ENCODE results near the gene TOGARAM1.

The TOGARAM1 gene

DNA sequence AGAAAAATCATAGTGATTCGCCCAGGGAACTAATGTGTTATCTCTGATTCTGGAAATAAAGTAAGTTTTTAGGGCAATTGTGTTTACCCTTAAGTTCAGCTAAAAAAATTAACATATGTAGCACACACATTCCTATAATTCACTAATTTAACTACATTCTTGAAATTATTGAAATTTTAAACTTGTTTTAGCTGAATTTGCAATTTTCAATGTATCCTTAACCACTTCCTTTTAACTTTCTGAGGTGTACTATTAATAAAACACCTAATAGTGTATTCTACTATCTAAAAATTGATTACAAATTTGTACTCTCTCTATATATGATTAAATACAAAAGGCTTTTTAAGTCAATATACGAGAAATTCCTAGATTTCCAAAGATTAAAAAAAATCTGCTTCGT, 2.5 kb upstream of the TOGARAM1 start:
- Histone ChIP-seq H3K4me3 (peak overlapping the region; percentile 94), H3K36me3 (ENCODE audit: insufficient read depth, low read length) (no peaks in the 10 kb centered on the region)
- no peak for DNase-seq (ENCODE audit: low read depth, low spot score)

DNA sequence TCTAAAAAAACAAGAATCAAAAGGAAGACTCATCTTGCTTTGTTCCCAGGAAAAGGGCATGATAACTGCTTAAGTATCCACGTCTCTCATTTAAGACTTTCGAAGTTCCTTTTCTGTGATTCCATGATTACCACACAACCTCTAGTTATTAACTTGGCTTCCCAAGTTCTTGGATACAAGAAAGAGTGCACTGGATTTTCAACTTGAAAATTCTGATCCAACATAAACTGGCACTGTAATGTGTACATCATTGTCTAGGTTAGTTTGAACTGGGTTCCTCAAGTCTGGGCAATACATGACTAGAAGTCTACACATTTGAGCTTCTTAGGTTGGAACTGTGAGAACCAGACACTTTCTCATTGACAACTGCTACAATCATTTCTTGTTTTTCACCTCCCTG, 1.8 kb upstream of the TOGARAM1 start:
- Histone ChIP-seq H3K9me3 (ENCODE audit: low read depth, low read length) (no peaks in the 10 kb centered on the region), H3K4me3 (peak overlapping the region; percentile 94), H3K27ac (no peak overlapping the region), H3K36me3 (ENCODE audit: insufficient read depth, low read length) (no peaks in the 10 kb centered on the region), H3K9ac (ENCODE audit: insufficient read length) (peak overlapping the region; percentile 74)
- no peak for DNase-seq (ENCODE audit: low read depth, low spot score)
- TF ChIP-seq POLR2AphosphoS5 (IDR thresholded peaks at IDR 0.05; ENCODE audit: borderline replicate concordance, low read depth, low read length): no peak
- no peak for TF ChIP-seq EZH2 (IDR thresholded peaks at IDR 0.05)
- no peak for TF ChIP-seq FOXP2 (optimal IDR thresholded peaks at IDR 0.05; ENCODE audit: control extremely low read depth, extremely low read length, insufficient read depth)

More for the DNA sequence above, 2.5 kb upstream of the TOGARAM1 start:
- Histone ChIP-seq H3K9me3 (ENCODE audit: low read depth, low read length) (no peaks in the 10 kb centered on the region), H3K9ac (ENCODE audit: insufficient read length) (peak overlapping the region; percentile 74), H3K27ac (no peak overlapping the region)
- TF ChIP-seq POLR2AphosphoS5 (IDR thresholded peaks at IDR 0.05; ENCODE audit: borderline replicate concordance, low read depth, low read length) (no peak), FOXP2 (optimal IDR thresholded peaks at IDR 0.05; ENCODE audit: control extremely low read depth, extremely low read length, insufficient read depth) (no peak), EZH2 (IDR thresholded peaks at IDR 0.05) (no peak)

DNA sequence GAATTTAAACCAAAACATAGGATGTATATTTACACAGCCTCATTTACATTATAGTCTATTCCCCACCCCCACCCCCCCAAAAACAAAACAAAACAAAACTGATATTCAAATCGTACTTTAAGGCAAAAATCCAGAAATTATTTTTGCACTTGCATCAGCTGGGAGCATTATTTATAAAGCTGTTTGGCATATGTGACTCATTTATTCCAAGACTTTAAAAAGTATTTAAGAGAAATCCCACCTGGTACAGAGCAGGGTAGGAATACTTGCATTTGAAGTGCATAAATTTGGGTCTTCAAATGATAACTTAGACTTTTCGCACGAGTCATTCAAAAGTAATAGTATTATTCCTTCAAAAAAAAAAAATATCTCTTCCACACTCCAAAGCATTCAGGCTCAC, 1.3 kb upstream of the TOGARAM1 start:
- TF ChIP-seq EZH2 (IDR thresholded peaks at IDR 0.05) (no peak), FOXP2 (optimal IDR thresholded peaks at IDR 0.05; ENCODE audit: control extremely low read depth, extremely low read length, insufficient read depth) (no peak), POLR2AphosphoS5 (IDR thresholded peaks at IDR 0.05; ENCODE audit: borderline replicate concordance, low read depth, low read length) (no peak)
- H3K9me3 ChIP-seq (ENCODE audit: low read depth, low read length): no peaks in the 10 kb centered on the region
- H3K27ac ChIP-seq: 0 out of 2 replicates have a peak overlapping the region, but pooled peaks have one; percentile 22
- no peak for DNase-seq (ENCODE audit: low read depth, low spot score)
- H3K36me3 ChIP-seq (ENCODE audit: insufficient read depth, low read length): no peaks in the 10 kb centered on the region
- peak overlapping the region; percentile 74 for H3K9ac ChIP-seq (ENCODE audit: insufficient read length)
- peak overlapping the region; percentile 94 for H3K4me3 ChIP-seq

- Histone ChIP-seq H3K36me3 (ENCODE audit: insufficient read depth, low read length) (no peaks in the 10 kb centered on the region), H3K4me3 (peak overlapping the region; percentile 94), H3K9ac (ENCODE audit: insufficient read length) (peak overlapping the region; percentile 74), H3K9me3 (ENCODE audit: low read depth, low read length) (no peaks in the 10 kb centered on the region), H3K27ac (peak overlapping the region; percentile 65)
- DNase-seq (ENCODE audit: low read depth, low spot score): no peak
- no peak for TF ChIP-seq EZH2 (IDR thresholded peaks at IDR 0.05)
These were observed 838 bp upstream of the TOGARAM1 start for GRCh38 chr14:44961151-44961553.

DNA sequence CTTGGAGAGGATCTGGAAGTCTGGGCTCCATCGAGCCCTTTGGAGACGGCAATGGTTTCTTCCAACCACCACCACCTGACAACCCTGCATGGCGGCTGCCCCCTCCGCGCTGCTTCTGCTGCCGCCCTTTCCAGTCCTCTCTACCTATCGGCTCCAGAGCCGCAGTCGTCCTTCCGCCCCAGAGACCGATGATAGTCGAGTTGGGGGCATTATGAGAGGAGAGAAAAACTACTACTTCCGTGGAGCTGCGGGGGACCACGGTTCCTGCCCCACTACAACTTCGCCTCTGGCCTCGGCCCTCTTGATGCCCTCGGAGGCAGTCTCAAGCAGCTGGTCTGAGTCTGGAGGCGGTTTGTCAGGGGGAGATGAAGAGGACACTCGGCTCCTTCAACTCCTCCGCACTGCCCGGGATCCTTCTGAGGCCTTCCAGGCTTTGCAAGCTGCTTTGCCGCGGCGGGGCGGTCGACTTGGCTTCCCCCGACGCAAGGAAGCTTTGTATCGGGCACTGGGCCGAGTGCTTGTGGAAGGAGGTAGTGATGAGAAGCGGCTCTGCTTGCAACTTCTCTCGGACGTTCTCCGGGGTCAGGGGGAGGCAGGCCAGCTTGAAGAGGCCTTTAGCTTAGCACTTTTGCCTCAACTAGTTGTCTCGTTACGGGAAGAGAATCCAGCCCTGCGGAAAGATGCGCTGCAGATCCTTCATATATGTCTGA, 499 bp downstream of the TOGARAM1 start:
- TF ChIP-seq EZH2 (IDR thresholded peaks at IDR 0.05) (no peak), FOXP2 (optimal IDR thresholded peaks at IDR 0.05; ENCODE audit: control extremely low read depth, extremely low read length, insufficient read depth) (no peak), POLR2AphosphoS5 (IDR thresholded peaks at IDR 0.05; ENCODE audit: borderline replicate concordance, low read depth, low read length) (no peak)
- Histone ChIP-seq H3K9me3 (ENCODE audit: low read depth, low read length) (no peaks in the 10 kb centered on the region), H3K4me3 (peak overlapping the region; percentile 94), H3K36me3 (ENCODE audit: insufficient read depth, low read length) (no peaks in the 10 kb centered on the region), H3K9ac (ENCODE audit: insufficient read length) (peak overlapping the region; percentile 69), H3K27ac (no peak overlapping the region)
- DNase-seq (ENCODE audit: low read depth, low spot score): no peak

GRCh38 chr14:44963044-44963528, 1.1 kb downstream of the TOGARAM1 start:
- Histone ChIP-seq H3K36me3 (ENCODE audit: insufficient read depth, low read length) (no peaks in the 10 kb centered on the region), H3K9me3 (ENCODE audit: low read depth, low read length) (no peaks in the 10 kb centered on the region), H3K27ac (no peak overlapping the region), H3K4me3 (peak overlapping the region; percentile 94), H3K9ac (ENCODE audit: insufficient read length) (peak overlapping the region; percentile 69)
- no peak for DNase-seq (ENCODE audit: low read depth, low spot score)
- TF ChIP-seq FOXP2 (optimal IDR thresholded peaks at IDR 0.05; ENCODE audit: control extremely low read depth, extremely low read length, insufficient read depth) (no peak), EZH2 (IDR thresholded peaks at IDR 0.05) (no peak), POLR2AphosphoS5 (IDR thresholded peaks at IDR 0.05; ENCODE audit: borderline replicate concordance, low read depth, low read length) (no peak)

DNA sequence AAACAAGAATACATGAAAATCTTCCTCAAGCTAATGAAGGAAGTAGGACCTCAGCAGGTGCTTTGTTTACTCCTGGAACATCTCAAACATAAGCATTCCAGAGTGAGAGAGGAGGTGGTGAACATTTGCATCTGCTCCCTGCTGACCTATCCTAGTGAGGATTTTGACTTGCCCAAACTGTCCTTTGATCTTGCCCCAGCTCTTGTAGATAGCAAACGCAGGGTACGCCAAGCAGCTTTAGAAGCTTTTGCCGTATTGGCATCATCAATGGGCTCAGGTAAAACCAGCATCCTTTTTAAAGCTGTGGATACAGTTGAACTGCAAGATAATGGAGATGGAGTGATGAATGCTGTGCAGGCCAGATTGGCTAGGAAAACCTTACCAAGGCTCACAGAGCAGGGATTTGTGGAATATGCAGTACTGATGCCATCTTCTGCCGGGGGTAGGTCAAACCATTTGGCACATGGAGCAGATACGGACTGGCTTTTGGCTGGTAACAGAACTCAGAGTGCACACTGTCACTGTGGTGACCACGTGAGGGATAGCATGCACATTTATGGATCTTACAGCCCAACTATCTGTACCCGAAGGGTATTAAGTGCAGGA, 1.9 kb downstream of the TOGARAM1 start:
- DNase-seq (ENCODE audit: low read depth, low spot score): no peak
- TF ChIP-seq EZH2 (IDR thresholded peaks at IDR 0.05) (no peak), POLR2AphosphoS5 (IDR thresholded peaks at IDR 0.05; ENCODE audit: borderline replicate concordance, low read depth, low read length) (no peak), FOXP2 (optimal IDR thresholded peaks at IDR 0.05; ENCODE audit: control extremely low read depth, extremely low read length, insufficient read depth) (no peak)
- Histone ChIP-seq H3K9me3 (ENCODE audit: low read depth, low read length) (no peaks in the 10 kb centered on the region), H3K36me3 (ENCODE audit: insufficient read depth, low read length) (peaks cover 4% of the 10 kb centered on the region), H3K9ac (ENCODE audit: insufficient read length) (peak overlapping the region; percentile 69), H3K4me3 (peak overlapping the region; percentile 94), H3K27ac (no peak overlapping the region)

DNA sequence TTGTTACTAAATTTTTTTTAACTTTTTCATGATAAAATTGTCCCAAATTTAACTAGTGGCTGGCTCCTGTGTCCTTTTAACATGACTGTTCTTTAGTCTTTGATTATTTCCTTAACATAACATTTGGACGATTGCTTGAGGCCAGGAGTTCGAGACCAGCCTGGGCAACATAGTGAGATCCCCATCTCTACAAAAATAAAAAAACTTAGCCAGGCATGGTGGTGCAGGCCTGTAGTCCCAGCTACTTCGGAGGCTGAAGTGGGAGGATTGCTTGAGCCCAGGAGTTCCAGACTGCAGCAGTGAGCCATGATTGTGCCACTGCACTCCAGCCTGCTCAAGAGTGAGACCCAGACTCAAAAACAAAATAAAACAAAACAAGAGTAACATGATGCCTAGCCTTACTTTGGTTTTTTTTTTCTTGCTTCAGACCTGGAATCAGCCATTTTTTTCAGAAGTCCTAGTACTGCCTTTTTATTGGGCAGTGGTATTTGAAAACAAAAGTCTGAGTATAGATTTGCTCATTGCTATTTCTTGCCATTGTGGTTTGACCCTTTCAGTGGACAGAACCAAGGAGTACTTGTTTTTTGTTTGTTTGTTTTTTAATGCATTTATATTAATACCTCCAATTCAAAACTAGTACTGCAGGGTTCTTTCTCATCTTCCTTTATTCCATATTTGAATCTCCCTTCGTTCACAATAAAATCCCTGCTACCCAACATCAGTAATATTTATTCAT, 4.8 kb downstream of the TOGARAM1 start:
- peak overlapping the region; percentile 51; the same call in 1 of the 2 replicates for H3K27ac ChIP-seq
- H3K9me3 ChIP-seq (ENCODE audit: low read depth, low read length): no peaks in the 10 kb centered on the region
- H3K36me3 ChIP-seq (ENCODE audit: insufficient read depth, low read length): peaks cover 17% of the 10 kb centered on the region
- peak overlapping the region; percentile 7 for H3K9ac ChIP-seq (ENCODE audit: insufficient read length)
- peak overlapping the region; percentile 67 for H3K4me3 ChIP-seq
- TF ChIP-seq FOXP2 (optimal IDR thresholded peaks at IDR 0.05; ENCODE audit: control extremely low read depth, extremely low read length, insufficient read depth) (no peak), POLR2AphosphoS5 (IDR thresholded peaks at IDR 0.05; ENCODE audit: borderline replicate concordance, low read depth, low read length) (no peak), EZH2 (IDR thresholded peaks at IDR 0.05) (no peak)
- no peak for DNase-seq (ENCODE audit: low read depth, low spot score)

Measured in SK-N-MC (cell line).